Measurements from ENCODE around the gene KNOP1. TPM values are rescaled to one million over a fixed set of nuclear protein-coding genes. Genes with fewer than 3 reads are reported as not detected.
A peak's percentile ranks its signal among the peaks of the same experiment; 100 is the strongest.

Gene KNOP1
- total and polyA plus RNA-seq, 2 of the 4 experiments (the other 2 are of a cell fraction): 7.0 to 8.4 TPM

DNA sequence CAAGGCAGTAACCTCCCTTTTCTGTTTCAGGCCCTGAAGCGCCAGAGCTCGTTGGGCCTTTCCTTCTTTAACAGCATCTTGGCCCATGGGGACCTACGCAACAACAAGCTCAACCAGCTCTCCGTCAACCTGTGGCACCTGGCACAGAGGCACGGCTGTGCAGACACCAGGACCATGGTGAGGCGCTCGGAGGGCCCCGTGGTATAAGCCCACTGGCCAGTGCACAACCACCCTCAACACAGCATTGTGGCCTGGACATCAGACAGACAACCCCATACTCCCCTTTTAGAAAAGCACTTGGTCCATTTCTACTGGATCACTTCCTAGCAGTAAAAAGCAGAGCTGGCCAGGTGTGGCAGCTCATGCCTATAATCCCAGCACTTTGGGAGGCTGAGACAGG is 18.6 kb downstream of the KNOP1 start:
- H3K4me1 ChIP-seq (ENCODE audit: control insufficient read depth, insufficient read depth, low read length): peaks cover 17% of the 10 kb centered on the region
- H3K9me3 ChIP-seq (ENCODE audit: control insufficient read depth, insufficient read depth, low read length): no peaks in the 10 kb centered on the region
- H3K4me3 ChIP-seq (ENCODE audit: insufficient read depth, low read depth, low read length): no peak overlapping the region
- no peak for ATAC-seq (ENCODE audit: low read depth)
- H2BK5ac ChIP-seq (ENCODE audit: low read depth, low read length, poor library complexity, severe bottlenecking): no peak overlapping the region
- BruUV-seq (replicated peaks): no TSS peak
- H3K18ac ChIP-seq (ENCODE audit: low read depth, low read length): no peak overlapping the region
- H3K79me1 ChIP-seq (ENCODE audit: low read depth in 1 of 2, low read length in 2 of 2): peaks cover 24 to 48% of the 10 kb centered on the region in 2 experiments
- dilution Hi-C loops (cut with HindIII; ENCODE audit: low sequenced_read_pairs, unreplicated experiment): no loop called here
- H3K4me2 ChIP-seq (ENCODE audit: low read depth, low read length): no peak overlapping the region
- no peak overlapping the region for H3K27ac ChIP-seq (ENCODE audit: insufficient read depth, low read length)
- 0 out of 2 replicates have a peak overlapping the region, but pooled peaks have one; percentile 14 for H3K14ac ChIP-seq (replicated peaks; ENCODE audit: low read depth, low read length)
- intact Hi-C loops (cut with micrococcal nuclease): no loop called here
- in situ Hi-C loops (cut with MboI; ENCODE audit: low sequenced_read_pairs): no loop called here
- no peak overlapping the region for H2AK5ac ChIP-seq (ENCODE audit: low read depth, low read length)
- no peaks in the 10 kb centered on the region for H3K27me3 ChIP-seq (ENCODE audit: control insufficient read depth, insufficient read depth, low read length)
- H4K5ac ChIP-seq (ENCODE audit: low read depth, low read length): no peak overlapping the region
- H3K4ac ChIP-seq (ENCODE audit: low read depth, low read length): peak overlapping the region; percentile 15; the same call in 1 of the 2 replicates
- TF ChIP-seq, protein P1, sequence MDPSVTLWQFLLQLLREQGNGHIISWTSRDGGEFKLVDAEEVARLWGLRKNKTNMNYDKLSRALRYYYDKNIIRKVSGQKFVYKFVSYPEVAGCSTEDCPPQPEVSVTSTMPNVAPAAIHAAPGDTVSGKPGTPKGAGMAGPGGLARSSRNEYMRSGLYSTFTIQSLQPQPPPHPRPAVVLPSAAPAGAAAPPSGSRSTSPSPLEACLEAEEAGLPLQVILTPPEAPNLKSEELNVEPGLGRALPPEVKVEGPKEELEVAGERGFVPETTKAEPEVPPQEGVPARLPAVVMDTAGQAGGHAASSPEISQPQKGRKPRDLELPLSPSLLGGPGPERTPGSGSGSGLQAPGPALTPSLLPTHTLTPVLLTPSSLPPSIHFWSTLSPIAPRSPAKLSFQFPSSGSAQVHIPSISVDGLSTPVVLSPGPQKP (IDR thresholded peaks at IDR 0.05; ENCODE audit: borderline replicate concordance, low read depth, low read length): no peak
- no peak for TF ChIP-seq RAD21 (IDR thresholded peaks at IDR 0.05; ENCODE audit: low read length)
- no peak for TF ChIP-seq MAZ (IDR thresholded peaks at IDR 0.05; ENCODE audit: borderline replicate concordance, low read depth, low read length)
- TF ChIP-seq BHLHE40 (IDR thresholded peaks at IDR 0.05; ENCODE audit: low read depth, low read length): no peak
- no peak for TF ChIP-seq MAFK (IDR thresholded peaks at IDR 0.05; ENCODE audit: low read depth, low read length)
- no peak for TF ChIP-seq SMC3 (IDR thresholded peaks at IDR 0.05; ENCODE audit: low read depth, low read length)
- TF ChIP-seq NFE2L2 (IDR thresholded peaks at IDR 0.05; ENCODE audit: low read depth, low read length): no peak
- no peak for TF ChIP-seq RCOR1 (IDR thresholded peaks at IDR 0.05; ENCODE audit: insufficient replicate concordance, low read length)
- no peak for DNase-seq
- H3K36me3 ChIP-seq (ENCODE audit: control insufficient read depth, insufficient read depth, low read length): peaks cover 39% of the 10 kb centered on the region
- 100% methylated on average over 1 of the region's 8 CpGs; no CpG with 5 or more reads in 1 of the 2 experiments for WGBS, 2 experiments (ENCODE audit: extremely low coverage in 2 of 2, insufficient read length in 1 of 2)
- H2BK15ac ChIP-seq (ENCODE audit: low read depth, low read length): no peak overlapping the region
- H2BK120ac ChIP-seq (ENCODE audit: low read depth, low read length): no peak overlapping the region
- no peaks in the 10 kb centered on the region for H4K20me1 ChIP-seq (ENCODE audit: insufficient read depth, low read length)
- no peak overlapping the region for H4K91ac ChIP-seq (ENCODE audit: insufficient read depth, low read depth, low read length)
- H4K8ac ChIP-seq (ENCODE audit: low read depth in 2 of 2, low read length in 2 of 2): no peak overlapping the region
- no peak overlapping the region for H2AK9ac ChIP-seq (replicated peaks; ENCODE audit: low read depth, low read length, poor library complexity)
- POLR2A ChIA-PET (ENCODE audit: unreplicated experiment): interaction anchor here (0.5 kb wide), 1 partner anchor 688 kb away, joined by 3 read pairs; no protein-coding TSS in a partner anchor
- H2AFZ ChIP-seq (replicated peaks; ENCODE audit: low read length, poor library complexity): no peak overlapping the region
- no peak overlapping the region for H3K23ac ChIP-seq (ENCODE audit: low read depth, low read length)
- no peak overlapping the region for H3K9ac ChIP-seq (ENCODE audit: low read depth, low read length)
- no peak overlapping the region for H2BK20ac ChIP-seq (ENCODE audit: low read depth, low read length)
- CTCF ChIA-PET: interaction anchor here (1.0 kb wide), 1 partner anchor 18 kb away, joined by 3 read pairs; no protein-coding TSS in a partner anchor
- no peak overlapping the region for H3K56ac ChIP-seq (ENCODE audit: extremely low read depth, insufficient read depth, low read length)
- H3K9me1 ChIP-seq (ENCODE audit: insufficient read depth, low read length): peaks cover 26% of the 10 kb centered on the region
